ENCODE measurements around the gene PBLD.

Gene PBLD

DNA sequence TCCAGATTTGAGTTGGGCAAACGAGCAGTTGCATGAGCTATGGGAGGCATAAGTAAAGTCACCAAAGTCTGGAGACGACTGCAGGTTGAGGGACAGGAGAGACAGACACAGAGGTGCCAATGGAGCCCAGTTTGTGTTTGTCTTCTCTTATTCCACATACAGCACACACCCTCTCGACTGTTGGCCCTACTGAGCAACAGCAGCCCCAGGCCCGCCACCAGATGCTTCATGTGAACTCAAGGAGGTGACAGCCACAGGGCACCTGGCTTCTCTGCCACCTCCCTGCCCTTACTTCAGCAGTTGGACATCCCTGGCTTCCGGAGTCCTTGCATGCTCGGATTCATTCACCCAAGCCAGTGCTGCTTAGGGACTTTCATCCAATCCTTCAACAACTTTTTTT is 94.4 kb downstream of the PBLD start:
- DNase-seq (ENCODE audit: low spot score), result no peak
- no peak for FAIRE-seq

GRCh38 chr10:68237173-68237572 is 95.6 kb downstream of the PBLD start:
- FAIRE-seq (no peak), DNase-seq (ENCODE audit: low spot score) (no peak)

- no peak for FAIRE-seq
These were observed 97.1 kb downstream of the PBLD start for GRCh38 chr10:68235581-68235980.

DNA sequence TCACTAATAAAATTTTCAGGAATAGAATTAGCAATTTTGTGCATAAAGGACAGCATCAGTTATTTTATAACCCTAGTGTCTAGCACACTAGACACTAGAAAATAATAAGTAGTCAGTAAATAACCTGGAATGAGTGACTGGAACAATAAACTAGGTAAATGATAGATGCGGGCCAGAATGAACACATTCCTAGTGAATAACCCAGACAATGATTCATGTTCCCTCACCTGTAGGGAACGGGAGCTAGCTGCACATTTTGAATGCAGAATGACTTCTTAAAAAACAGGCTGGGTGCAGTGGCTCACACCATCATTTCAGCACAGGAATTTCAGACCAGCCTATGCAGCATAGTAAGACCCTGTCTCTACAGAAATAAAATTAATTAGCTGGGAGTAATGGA is 97.6 kb downstream of the PBLD start:
- FAIRE-seq (no peak), DNase-seq (ENCODE audit: low spot score) (no peak)

More at GRCh38 chr10:68235581-68235980, 97.1 kb downstream of the PBLD start:
- DNase-seq (ENCODE audit: low spot score), result no peak

- FAIRE-seq (no peak), DNase-seq (ENCODE audit: low spot score) (no peak)
These were observed 99.7 kb downstream of the PBLD start for GRCh38 chr10:68233046-68233445.

All from RCC 7860 (cell line).